CD4-positive, alpha-beta T cell (primary cell): ENCODE results near the gene KCND2. TPM values are rescaled to one million over a fixed set of nuclear protein-coding genes. Genes with fewer than 3 reads are reported as not detected.

Experiments used
- ATAC-seq: fragments of 200-7000 bp; cut with Tn5 transposase; one replicate; pipeline ENCODE4 v1.10.0; 2022; ENCODE audit warnings: mild to moderate bottlenecking; ENCODE audit not compliant: poor library complexity
- CTCF ChIA-PET: fragments of 350-600 bp; sonication (Branson Sonifier 250); formaldehyde crosslinking; loops from one replicate; lab custom pipeline; 2021; ENCODE audit warnings: antibody characterized with exemption, inconsistent platforms; lab: Charles Lee
- POLR2A ChIA-PET: fragments of 350-600 bp; sonication (Branson Sonifier 250); formaldehyde crosslinking; loops from one replicate; lab custom pipeline; 2021; ENCODE audit warnings: antibody characterized with exemption, inconsistent platforms; lab: Charles Lee
- DNase-seq, 14 experiments: peaks; one replicate each; pipeline ENCODE4 v3.0.0-alpha.2; 2013 to 2020; ENCODE audit warnings: mixed read lengths in 2 of 14
- H3K27ac ChIP-seq, 2 donors: one replicate each; pipeline versions ENCODE4 v1.5.1 to v1.7.0; 2013; ENCODE audit warnings: low read length in 2 of 2, low read depth in 1 of 2, mild to moderate bottlenecking in 1 of 2
- H3K27me3 ChIP-seq, 2 experiments: 1 replicate in 1 of 2; 2 replicates in 1 of 2; pipeline versions ENCODE4 v1.6.1 to v1.7.0; 2013; ENCODE audit warnings: low read length in 2 of 2, control low read depth in 1 of 2, mild to moderate bottlenecking in 1 of 2, moderate library complexity in 1 of 2; ENCODE audit not compliant: insufficient read depth in 2 of 2, control insufficient read depth in 1 of 2
- H3K36me3 ChIP-seq: one replicate; pipeline ENCODE4 v1.6.1; 2013; ENCODE audit warnings: low read length, control low read depth; ENCODE audit not compliant: insufficient read depth
- H3K4me1 ChIP-seq: one replicate; pipeline ENCODE4 v1.6.1; 2013; ENCODE audit warnings: low read length, control low read depth; ENCODE audit not compliant: insufficient read depth
- H3K4me3 ChIP-seq: one replicate; pipeline ENCODE4 v1.5.1; 2013; ENCODE audit warnings: mild to moderate bottlenecking, low read length, moderate library complexity
- H3K9me3 ChIP-seq, 2 experiments: 1 replicate in 1 of 2; 2 replicates in 1 of 2; pipeline versions ENCODE4 v1.6.1 to v1.7.0; 2013; ENCODE audit warnings: low read length in 2 of 2, mild to moderate bottlenecking in 2 of 2, control low read depth in 1 of 2, moderate library complexity in 1 of 2; ENCODE audit not compliant: control insufficient read depth in 1 of 2, insufficient read depth in 1 of 2
- H3K27ac Mint-ChIP-seq: one replicate; pipeline ENCODE4 v1.8.0; 2020; ENCODE audit warnings: mixed read lengths
- H3K27me3 Mint-ChIP-seq: one replicate; pipeline ENCODE4 v1.8.0; 2021; ENCODE audit warnings: mixed read lengths
- H3K36me3 Mint-ChIP-seq: one replicate; pipeline ENCODE4 v1.8.0; 2021; ENCODE audit warnings: low read depth, mixed read lengths
- H3K4me1 Mint-ChIP-seq: one replicate; pipeline ENCODE4 v1.8.0; 2021; ENCODE audit warnings: low read depth, mixed read lengths
- H3K4me3 Mint-ChIP-seq: one replicate; pipeline ENCODE4 v1.8.0; 2020; ENCODE audit warnings: mild to moderate bottlenecking, mixed read lengths
- H3K9me3 Mint-ChIP-seq: one replicate; pipeline ENCODE4 v1.8.0; 2020; ENCODE audit warnings: mixed read lengths
- CTCF ChIP-seq: fragments of 200-600 bp; IDR thresholded peaks from one replicate; pipeline ENCODE4 v1.8.0; 2022; ENCODE audit warnings: antibody characterized with exemption, mild to moderate bottlenecking
- intact Hi-C, 2 experiments: fragments of 100-400 bp; cut with DNase I in 1 of 2; cut with micrococcal nuclease in 1 of 2; formaldehyde crosslinking; loops; one replicate each; pipeline versions ENCODE4 v1.15.1 to v1.9.0; 2023 to 2025; cut with DNase I, micrococcal nuclease
- total RNA-seq, 174 experiments: library from RNA in 2 of 174; stranded (reverse) in 2 of 174; gene quantifications; one replicate each; pipeline ENCODE4 v1.2.3 and lab custom pipeline; 2021 to 2026

The KCND2 gene
- total RNA-seq, 2 experiments from 2014 or later = not detected

DNA sequence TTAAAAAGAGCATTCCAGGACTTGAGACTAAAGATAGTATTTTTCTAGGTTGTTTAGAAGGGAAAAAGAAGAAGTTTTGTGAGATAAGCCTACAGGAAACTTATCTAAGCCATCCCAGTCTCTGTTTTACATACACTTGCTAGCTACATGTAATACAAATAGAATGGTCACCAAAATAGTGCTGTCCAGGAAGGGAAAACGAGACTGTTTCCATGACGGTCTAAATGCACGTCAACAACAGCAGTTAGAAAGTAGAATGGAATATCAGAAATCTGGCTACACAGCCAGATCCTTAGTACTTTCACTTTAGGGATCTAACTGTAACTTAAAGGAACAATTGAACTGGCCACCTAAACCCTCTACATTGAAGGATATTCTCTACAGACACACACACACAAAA, 467.4 kb downstream of the KCND2 start:
- TF ChIP-seq CTCF = no peak
- intact Hi-C loops = no loop called here
- no peaks in the 10 kb centered on the region for H3K36me3 ChIP-seq
- ChIA-PET CTCF (interaction anchor here (0.5 kb wide), 1 partner anchor 18 kb away, joined by 3 read pairs; no protein-coding TSS in a partner anchor), POLR2A (no interaction called here)
- H3K36me3 Mint-ChIP-seq = no peaks in the 10 kb centered on the region
- no peak overlapping the region for H3K27ac ChIP-seq
- no peaks in the 10 kb centered on the region for H3K27me3 ChIP-seq
- H3K4me3 Mint-ChIP-seq = no peak overlapping the region
- peaks cover 8% of the 10 kb centered on the region for H3K27me3 Mint-ChIP-seq
- no peaks in the 10 kb centered on the region for H3K4me1 Mint-ChIP-seq
- H3K9me3 Mint-ChIP-seq = no peaks in the 10 kb centered on the region
- ATAC-seq (no peak), DNase-seq (no peak)
- H3K9me3 ChIP-seq = no peaks in the 10 kb centered on the region
- H3K4me1 ChIP-seq = no peaks in the 10 kb centered on the region
- H3K27ac Mint-ChIP-seq = no peak overlapping the region
- no peak overlapping the region for H3K4me3 ChIP-seq

GRCh38 chr7:120741371-120742042, 468.5 kb downstream of the KCND2 start:
- POLR2A ChIA-PET = no interaction called here
- ATAC-seq (no peak), DNase-seq (no peak)
- Histone ChIP-seq H3K27ac (no peak overlapping the region), H3K4me1 (no peaks in the 10 kb centered on the region), H3K36me3 (no peaks in the 10 kb centered on the region), H3K4me3 (no peak overlapping the region), H3K27me3 (no peaks in the 10 kb centered on the region), H3K9me3 (no peaks in the 10 kb centered on the region)
- Mint-ChIP-seq H3K4me3 (no peak overlapping the region), H3K4me1 (no peaks in the 10 kb centered on the region), H3K27me3 (peaks cover 8% of the 10 kb centered on the region), H3K36me3 (no peaks in the 10 kb centered on the region), H3K27ac (no peak overlapping the region), H3K9me3 (no peaks in the 10 kb centered on the region)
- no peak for TF ChIP-seq CTCF
- CTCF ChIA-PET = no interaction called here
- intact Hi-C loops = no loop called here

- POLR2A ChIA-PET = no interaction called here
- H3K9me3 ChIP-seq = no peaks in the 10 kb centered on the region
- CTCF ChIA-PET = no interaction called here
Observed at GRCh38 chr7:120742372-120742771, 469.4 kb downstream of the KCND2 start.

More at GRCh38 chr7:120742372-120742771, 469.4 kb downstream of the KCND2 start:
- no peak for TF ChIP-seq CTCF
- DNase-seq (no peak), ATAC-seq (no peak)
- Mint-ChIP-seq H3K4me3 (no peak overlapping the region), H3K9me3 (no peaks in the 10 kb centered on the region), H3K27me3 (peaks cover 5% of the 10 kb centered on the region), H3K27ac (no peak overlapping the region), H3K36me3 (no peaks in the 10 kb centered on the region), H3K4me1 (no peaks in the 10 kb centered on the region)
- Histone ChIP-seq H3K27me3 (no peaks in the 10 kb centered on the region), H3K4me1 (no peaks in the 10 kb centered on the region), H3K36me3 (no peaks in the 10 kb centered on the region), H3K4me3 (no peak overlapping the region), H3K27ac (no peak overlapping the region)
- intact Hi-C loops = no loop called here
